Activated CD4-positive, alpha-beta T cell treated with anti-CD3 and anti-CD28 coated beads, Interleukin-2, amount 10 ng/mL, durations not matched to agents 24 days and 14 days (primary cell): ENCODE measurements around the gene CXorf58. TPM values are rescaled to one million over a fixed set of nuclear protein-coding genes. Genes with fewer than 3 reads are reported as not detected.

ENCODE experiments used
- DNase-seq: peaks from one replicate; pipeline ENCODE4 v3.0.0; 2022
- H3K27ac Mint-ChIP-seq: one replicate; pipeline ENCODE4 v1.8.0; 2022; ENCODE audit warnings: mild to moderate bottlenecking, mixed read lengths
- H3K27me3 Mint-ChIP-seq: one replicate; pipeline ENCODE4 v1.8.0; 2022; ENCODE audit warnings: mixed read lengths
- H3K36me3 Mint-ChIP-seq: one replicate; pipeline ENCODE4 v1.8.0; 2022; ENCODE audit warnings: low read depth, mild to moderate bottlenecking, mixed read lengths
- H3K4me1 Mint-ChIP-seq: one replicate; pipeline ENCODE4 v1.8.0; 2021; ENCODE audit warnings: mixed read lengths
- H3K4me3 Mint-ChIP-seq: one replicate; pipeline ENCODE4 v1.8.0; 2022; ENCODE audit warnings: mild to moderate bottlenecking, moderate library complexity, mixed read lengths
- H3K9me3 Mint-ChIP-seq: one replicate; pipeline ENCODE4 v1.8.0; 2021; ENCODE audit warnings: mixed read lengths
- intact Hi-C: fragments of 100-400 bp; cut with micrococcal nuclease; formaldehyde crosslinking; loops from one replicate; pipeline ENCODE4 v1.15.1; 2023
- total RNA-seq: library from RNA; stranded (reverse); gene quantifications from 2 replicates; pipeline ENCODE4 v1.2.3, GENCODE V29; 2022

CXorf58 gene
- total RNA-seq, 1 donor from 2014 or later, result not detected

DNA sequence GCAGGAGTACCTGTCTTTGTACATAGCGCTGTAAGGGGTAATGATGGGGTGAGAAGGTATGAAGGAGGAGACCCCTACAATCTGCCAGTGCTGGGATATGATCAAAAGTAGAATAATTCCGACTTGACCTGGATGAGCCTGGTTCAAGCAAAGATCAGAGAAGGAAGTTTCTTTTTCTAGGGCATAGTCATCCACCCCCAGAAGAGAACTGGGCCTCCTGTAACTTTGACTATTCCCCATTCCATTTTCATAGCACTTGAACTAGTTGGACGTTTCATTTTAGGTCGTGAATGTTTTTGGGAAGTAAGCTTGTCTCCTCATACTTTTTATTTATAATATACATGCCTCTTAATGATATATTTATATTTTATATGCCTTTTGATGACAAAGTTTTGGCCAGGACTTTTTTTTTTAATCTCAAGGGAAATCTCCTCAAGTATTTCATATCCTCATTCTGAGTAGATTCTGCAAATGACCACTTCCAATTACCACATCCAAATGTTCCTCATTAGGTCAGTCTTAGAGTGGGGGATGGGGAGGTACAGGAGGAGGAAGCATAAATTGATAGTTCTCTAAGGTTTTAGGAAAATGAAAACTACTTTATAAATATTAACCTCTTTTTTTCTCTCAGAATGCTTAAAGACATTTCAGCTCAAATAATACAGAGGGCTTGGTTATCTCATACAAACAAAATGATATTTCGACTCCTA lies 3.5 kb downstream of the CXorf58 start:
- H3K27ac Mint-ChIP-seq, result no peak overlapping the region
- no peak overlapping the region for H3K4me3 Mint-ChIP-seq
- no peaks in the 10 kb centered on the region for H3K27me3 Mint-ChIP-seq
- intact Hi-C loops, result no loop called here
- DNase-seq, result no peak
- no peaks in the 10 kb centered on the region for H3K36me3 Mint-ChIP-seq
- H3K9me3 Mint-ChIP-seq, result no peaks in the 10 kb centered on the region
- peaks cover 10% of the 10 kb centered on the region for H3K4me1 Mint-ChIP-seq

- no peak overlapping the region for H3K4me3 Mint-ChIP-seq
- intact Hi-C loops, result no loop called here
- H3K4me1 Mint-ChIP-seq, result peaks cover 2% of the 10 kb centered on the region
- no peak overlapping the region for H3K27ac Mint-ChIP-seq
- no peak for DNase-seq
- H3K9me3 Mint-ChIP-seq, result no peaks in the 10 kb centered on the region
- H3K27me3 Mint-ChIP-seq, result no peaks in the 10 kb centered on the region
- H3K36me3 Mint-ChIP-seq, result peaks cover 2% of the 10 kb centered on the region
Measured at GRCh38 chrX:23919148-23919547, 11.3 kb downstream of the CXorf58 start.

GRCh38 chrX:23919706-23920320 lies 12.0 kb downstream of the CXorf58 start:
- H3K27me3 Mint-ChIP-seq, result no peaks in the 10 kb centered on the region
- H3K9me3 Mint-ChIP-seq, result no peaks in the 10 kb centered on the region
- no peak for DNase-seq
- no peak overlapping the region for H3K4me3 Mint-ChIP-seq
- peaks cover 2% of the 10 kb centered on the region for H3K4me1 Mint-ChIP-seq
- H3K36me3 Mint-ChIP-seq, result peaks cover 2% of the 10 kb centered on the region
- intact Hi-C loops, result no loop called here
- no peak overlapping the region for H3K27ac Mint-ChIP-seq

GRCh38 chrX:23926015-23926414 lies 18.2 kb downstream of the CXorf58 start:
- Mint-ChIP-seq H3K9me3 (no peaks in the 10 kb centered on the region), H3K4me1 (peaks cover under 1% of the 10 kb centered on the region), H3K27ac (no peak overlapping the region), H3K36me3 (no peaks in the 10 kb centered on the region), H3K27me3 (no peaks in the 10 kb centered on the region), H3K4me3 (no peak overlapping the region)
- intact Hi-C loops, result no loop called here
- DNase-seq, result no peak

DNA sequence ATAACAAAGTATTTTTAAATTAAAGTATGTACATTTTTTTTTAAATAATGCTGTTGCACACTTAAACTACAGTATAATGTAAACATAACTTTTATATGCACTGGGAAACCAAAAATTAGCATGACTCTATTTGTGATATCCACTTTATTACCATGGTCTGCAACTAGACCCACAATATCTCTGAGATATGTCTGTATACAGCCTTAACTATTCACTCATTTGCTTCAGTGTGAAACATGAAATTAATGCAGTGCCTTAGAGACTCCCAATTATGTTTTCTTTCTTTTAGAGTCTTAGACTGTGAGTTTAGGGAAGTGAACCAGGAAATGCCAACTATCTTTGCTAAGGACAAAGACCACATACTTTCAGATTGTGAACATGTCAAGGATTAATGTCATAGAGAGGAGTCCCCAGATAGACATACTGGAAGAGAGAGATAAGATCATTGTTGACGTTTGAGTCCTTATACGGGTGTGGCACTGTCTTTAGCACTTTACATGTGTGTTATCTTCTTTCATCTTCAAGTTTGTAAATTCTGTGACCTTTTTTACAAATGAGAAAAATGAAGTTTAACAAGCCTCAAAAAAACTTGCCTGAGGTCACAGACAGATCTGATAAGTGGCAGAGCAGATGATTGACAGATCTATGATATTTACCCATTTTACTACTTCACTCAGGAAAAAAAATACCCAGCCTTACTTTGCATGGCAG lies 23.2 kb downstream of the CXorf58 start:
- intact Hi-C loops, result no loop called here
- Mint-ChIP-seq H3K36me3 (no peaks in the 10 kb centered on the region), H3K27ac (peak overlapping the region; percentile 83), H3K4me1 (peaks cover 11% of the 10 kb centered on the region), H3K27me3 (no peaks in the 10 kb centered on the region), H3K4me3 (peak overlapping the region; percentile 55), H3K9me3 (no peaks in the 10 kb centered on the region)
- peak; percentile 58 for DNase-seq

GRCh38 chrX:23932046-23932445 lies 24.2 kb downstream of the CXorf58 start:
- intact Hi-C loops, result no loop called here
- Mint-ChIP-seq H3K27me3 (no peaks in the 10 kb centered on the region), H3K27ac (peak overlapping the region; percentile 8), H3K4me3 (no peak overlapping the region), H3K36me3 (no peaks in the 10 kb centered on the region), H3K4me1 (peaks cover 11% of the 10 kb centered on the region), H3K9me3 (no peaks in the 10 kb centered on the region)
- DNase-seq, result no peak

DNA sequence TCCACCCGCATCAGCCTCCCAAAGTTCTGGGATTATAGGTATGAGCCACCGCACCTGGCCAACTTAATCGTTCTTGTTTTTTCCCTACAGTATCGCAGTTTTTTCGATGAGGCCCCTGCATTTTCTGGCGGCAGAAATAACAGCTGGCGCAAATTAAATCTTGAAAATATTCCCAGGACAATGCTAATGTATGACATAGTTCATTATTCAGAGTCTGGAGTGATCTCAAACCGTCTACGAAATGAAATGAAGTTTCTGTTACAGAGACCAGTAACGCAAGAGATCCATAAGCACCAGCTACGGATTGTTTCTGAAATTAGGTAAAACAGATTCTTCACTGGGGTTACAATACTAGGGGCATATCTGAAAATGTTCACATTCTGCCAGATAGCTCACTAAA lies 27.3 kb downstream of the CXorf58 start:
- DNase-seq, result no peak
- Mint-ChIP-seq H3K4me1 (peaks cover 11% of the 10 kb centered on the region), H3K36me3 (no peaks in the 10 kb centered on the region), H3K27me3 (no peaks in the 10 kb centered on the region), H3K9me3 (no peaks in the 10 kb centered on the region), H3K4me3 (no peak overlapping the region), H3K27ac (no peak overlapping the region)
- intact Hi-C loops, result no loop called here

- no peak overlapping the region for H3K4me3 Mint-ChIP-seq
- no peaks in the 10 kb centered on the region for H3K27me3 Mint-ChIP-seq
- H3K4me1 Mint-ChIP-seq, result peaks cover 9% of the 10 kb centered on the region
- H3K9me3 Mint-ChIP-seq, result no peaks in the 10 kb centered on the region
- intact Hi-C loops, result no loop called here
- peak; percentile 33 for DNase-seq
- peaks cover 1% of the 10 kb centered on the region for H3K36me3 Mint-ChIP-seq
- no peak overlapping the region for H3K27ac Mint-ChIP-seq
Measured at GRCh38 chrX:23936180-23936579, 28.4 kb downstream of the CXorf58 start.

DNA sequence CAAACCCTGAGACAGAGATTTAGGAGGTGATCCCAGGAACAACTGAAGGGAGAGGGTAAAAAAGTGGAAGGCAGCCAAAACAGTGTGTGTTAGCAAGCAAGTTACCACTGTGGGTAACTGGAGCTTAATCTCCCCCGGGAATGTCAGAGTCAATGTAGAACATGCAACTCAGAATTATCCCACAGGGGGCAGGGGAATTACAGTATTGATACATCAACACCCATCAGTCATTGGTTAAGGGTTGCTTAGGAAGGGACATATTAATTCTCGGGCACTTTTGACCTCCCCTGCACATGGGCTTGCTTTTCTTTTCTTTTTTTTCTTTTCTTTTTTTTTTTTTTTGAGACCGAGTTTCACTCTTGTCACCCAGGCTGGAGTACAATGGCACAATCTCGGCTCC lies 29.3 kb downstream of the CXorf58 start:
- no peaks in the 10 kb centered on the region for H3K9me3 Mint-ChIP-seq
- intact Hi-C loops, result no loop called here
- peaks cover 1% of the 10 kb centered on the region for H3K36me3 Mint-ChIP-seq
- peaks cover 4% of the 10 kb centered on the region for H3K4me1 Mint-ChIP-seq
- H3K27me3 Mint-ChIP-seq, result no peaks in the 10 kb centered on the region
- H3K27ac Mint-ChIP-seq, result no peak overlapping the region
- no peak overlapping the region for H3K4me3 Mint-ChIP-seq
- peak; percentile 17 for DNase-seq

DNA sequence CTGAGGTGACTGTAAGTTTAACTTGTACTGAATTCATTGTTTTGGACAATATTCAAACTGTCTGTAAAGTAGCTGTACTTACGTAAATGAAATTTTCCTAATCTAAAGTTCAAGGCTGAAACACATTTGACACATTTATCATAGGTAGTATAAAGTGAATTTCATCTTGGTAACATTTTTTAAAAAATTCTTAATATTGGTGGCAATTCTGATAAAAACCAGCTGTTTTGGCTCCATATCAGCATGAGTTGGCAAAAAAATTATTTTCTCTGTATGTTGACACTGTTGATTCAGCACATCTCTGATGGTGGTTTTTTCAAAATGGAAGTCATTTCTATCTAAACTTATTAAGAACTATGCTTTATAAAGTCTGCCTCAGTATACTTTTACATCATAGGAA lies 30.9 kb downstream of the CXorf58 start:
- Mint-ChIP-seq H3K36me3 (peaks cover 1% of the 10 kb centered on the region), H3K27ac (no peak overlapping the region)

DNA sequence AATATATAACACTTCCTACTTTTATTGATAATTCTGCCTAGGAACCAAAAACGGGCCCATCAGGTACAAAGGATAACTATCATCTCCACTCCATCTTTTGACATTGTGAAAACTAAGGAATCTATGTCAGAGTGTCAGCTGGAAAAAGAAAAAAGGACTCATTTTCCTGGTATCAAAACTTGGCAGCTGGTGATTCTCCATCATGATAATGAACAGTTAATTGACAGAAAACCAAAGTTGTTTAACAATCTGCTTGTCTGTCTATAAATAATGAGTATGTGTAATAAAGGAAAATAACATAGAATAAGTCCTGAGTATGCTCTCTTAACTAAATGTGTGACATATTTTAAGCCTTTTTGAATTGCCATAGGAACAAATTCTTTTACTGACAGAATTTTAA lies 31.4 kb downstream of the CXorf58 start:
- Mint-ChIP-seq H3K4me3 (no peak overlapping the region), H3K36me3 (peaks cover 1% of the 10 kb centered on the region), H3K9me3 (no peaks in the 10 kb centered on the region), H3K27me3 (no peaks in the 10 kb centered on the region), H3K4me1 (no peaks in the 10 kb centered on the region), H3K27ac (no peak overlapping the region)
- DNase-seq, result no peak
- intact Hi-C loops, result no loop called here

More for the DNA sequence above, 30.9 kb downstream of the CXorf58 start:
- no peaks in the 10 kb centered on the region for H3K4me1 Mint-ChIP-seq
- H3K9me3 Mint-ChIP-seq, result no peaks in the 10 kb centered on the region
- no peak overlapping the region for H3K4me3 Mint-ChIP-seq
- intact Hi-C loops, result no loop called here
- no peak for DNase-seq
- no peaks in the 10 kb centered on the region for H3K27me3 Mint-ChIP-seq

DNA sequence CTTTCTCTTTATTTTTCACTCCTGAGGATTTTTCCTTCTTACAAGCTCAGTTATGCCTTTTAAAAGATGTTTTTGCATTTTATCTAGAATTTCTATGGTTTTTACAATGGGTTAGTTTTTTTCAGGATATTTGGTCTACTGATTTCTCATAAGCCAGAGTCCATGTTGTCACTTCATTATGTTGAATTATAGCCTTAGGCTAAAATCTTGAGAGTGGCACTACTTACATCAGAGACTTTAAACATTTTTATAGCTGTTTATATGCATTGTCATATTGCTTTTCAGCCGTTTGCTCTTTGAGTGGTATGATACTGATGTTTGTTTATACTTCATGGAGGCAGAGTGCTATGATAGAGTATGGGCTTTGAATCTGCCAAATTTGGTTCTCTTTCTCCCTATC lies 36.4 kb downstream of the CXorf58 start:
- Mint-ChIP-seq H3K4me1 (no peaks in the 10 kb centered on the region), H3K27me3 (no peaks in the 10 kb centered on the region), H3K36me3 (peaks cover 11% of the 10 kb centered on the region), H3K27ac (no peak overlapping the region), H3K4me3 (no peak overlapping the region), H3K9me3 (no peaks in the 10 kb centered on the region)
- no peak for DNase-seq
- intact Hi-C loops, result no loop called here

DNA sequence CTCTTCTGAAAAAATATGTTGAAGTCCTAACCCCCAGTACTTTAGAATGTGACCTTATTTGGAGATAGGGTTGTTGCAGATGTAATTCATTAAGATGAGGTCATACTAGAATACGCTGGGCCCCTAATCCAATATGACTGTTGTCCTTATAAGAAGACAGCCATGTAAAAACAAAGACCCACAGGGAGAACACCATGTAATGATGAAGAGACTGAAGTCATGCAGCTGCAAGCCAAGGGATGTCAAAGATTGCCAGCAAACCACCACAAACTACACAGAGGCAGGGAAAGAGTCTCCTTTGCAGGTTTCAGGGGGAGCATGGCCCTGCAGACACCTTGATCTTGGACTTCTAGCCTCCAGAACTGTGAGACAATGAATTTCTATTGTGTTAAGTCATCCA lies 37.4 kb downstream of the CXorf58 start:
- H3K4me3 Mint-ChIP-seq, result no peak overlapping the region
- no peak overlapping the region for H3K27ac Mint-ChIP-seq

GRCh38 chrX:23952391-23952790 lies 44.6 kb downstream of the CXorf58 start:
- intact Hi-C loops, result loop anchor here (5.0 kb wide), 1 partner anchor 75 kb away; the partner anchor contains the start of gene KLHL15
- DNase-seq, result no peak
- Mint-ChIP-seq H3K4me3 (peak overlapping the region; percentile 61), H3K27me3 (no peaks in the 10 kb centered on the region), H3K9me3 (no peaks in the 10 kb centered on the region), H3K27ac (no peak overlapping the region), H3K4me1 (peaks cover 12% of the 10 kb centered on the region), H3K36me3 (peaks cover 6% of the 10 kb centered on the region)

More for the DNA sequence above, 37.4 kb downstream of the CXorf58 start:
- Mint-ChIP-seq H3K4me1 (no peaks in the 10 kb centered on the region), H3K9me3 (no peaks in the 10 kb centered on the region), H3K36me3 (peaks cover 11% of the 10 kb centered on the region), H3K27me3 (no peaks in the 10 kb centered on the region)
- intact Hi-C loops, result no loop called here
- DNase-seq, result peak; percentile 8
